H1 (cell line): Measurements from ENCODE around the gene USP3. TPM values are rescaled to one million over a fixed set of nuclear protein-coding genes. Genes with fewer than 3 reads are reported as not detected.

ENCODE experiments used
- ZNF274 ChIP-seq: IDR thresholded peaks from 2 replicates; pipeline ENCODE4 v1.7.0; 2012; ENCODE audit warnings: low read length, borderline replicate concordance; ENCODE audit errors: extremely low read depth
- polyA plus RNA-seq, 7 experiments: library from polyadenylated mRNA; depleted of rRNA in 3 of 7; stranded (reverse) in 5 of 7; unstranded in 2 of 7; fragments of >200 nt in 5 of 7; fragments of 200-250 nt in 2 of 7; gene quantifications; 1 replicate in 5 of 7; 2 replicates in 1 of 7; 4 replicates in 1 of 7; pipeline versions ENCODE4 v1.2.1 to v1.2.3, GENCODE V29; 2011 to 2013; ENCODE audit warnings: missing spikeins in 2 of 7, mixed read lengths in 2 of 7
- total RNA-seq: library from RNA; stranded (reverse); fragmentation: NEBNext Ultra II Directional; extraction: Animal tissue kit (Norgen Biotek cat#: 25700); gene quantifications from 2 replicates; pipeline ENCODE4 v1.2.1, GENCODE V29; 2021
- TF ChIP-seq, protein P1 (sequence below): fragments of 300-600 bp; sonication (generic); IDR thresholded peaks from 2 replicates; pipeline ENCODE4 v1.7.1; 2012; ENCODE audit warnings: low read length, moderate library complexity, mild to moderate bottlenecking, inconsistent platforms; ENCODE audit not compliant: insufficient replicate concordance

The USP3 gene
- total and polyA plus RNA-seq, 2 of the 8 experiments (the other 6 are each of a cell fraction or from before 2014, with no cell fraction given), result 15.5 to 16.2 TPM

DNA sequence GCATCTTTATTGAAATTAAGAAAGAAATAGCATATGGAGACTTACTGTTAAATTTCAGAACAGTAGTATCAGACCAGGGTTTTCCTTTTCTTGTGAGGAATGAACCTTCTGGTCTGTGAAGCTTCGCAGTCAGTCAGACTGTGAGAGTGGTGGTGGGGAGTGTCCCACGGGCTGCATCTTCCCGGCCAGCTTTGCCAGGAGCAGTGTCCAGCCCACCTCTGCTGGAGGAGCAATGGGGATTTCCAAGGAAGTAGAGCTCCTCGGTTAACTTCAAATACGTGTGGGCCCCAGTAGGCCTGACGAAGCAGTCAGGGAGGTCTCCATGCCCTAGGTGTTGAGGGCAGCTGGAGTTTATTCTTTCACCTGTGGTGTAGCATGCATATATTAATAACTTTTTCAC, 51.9 kb downstream of the USP3 start (continued):
- TF ChIP-seq, protein P1, sequence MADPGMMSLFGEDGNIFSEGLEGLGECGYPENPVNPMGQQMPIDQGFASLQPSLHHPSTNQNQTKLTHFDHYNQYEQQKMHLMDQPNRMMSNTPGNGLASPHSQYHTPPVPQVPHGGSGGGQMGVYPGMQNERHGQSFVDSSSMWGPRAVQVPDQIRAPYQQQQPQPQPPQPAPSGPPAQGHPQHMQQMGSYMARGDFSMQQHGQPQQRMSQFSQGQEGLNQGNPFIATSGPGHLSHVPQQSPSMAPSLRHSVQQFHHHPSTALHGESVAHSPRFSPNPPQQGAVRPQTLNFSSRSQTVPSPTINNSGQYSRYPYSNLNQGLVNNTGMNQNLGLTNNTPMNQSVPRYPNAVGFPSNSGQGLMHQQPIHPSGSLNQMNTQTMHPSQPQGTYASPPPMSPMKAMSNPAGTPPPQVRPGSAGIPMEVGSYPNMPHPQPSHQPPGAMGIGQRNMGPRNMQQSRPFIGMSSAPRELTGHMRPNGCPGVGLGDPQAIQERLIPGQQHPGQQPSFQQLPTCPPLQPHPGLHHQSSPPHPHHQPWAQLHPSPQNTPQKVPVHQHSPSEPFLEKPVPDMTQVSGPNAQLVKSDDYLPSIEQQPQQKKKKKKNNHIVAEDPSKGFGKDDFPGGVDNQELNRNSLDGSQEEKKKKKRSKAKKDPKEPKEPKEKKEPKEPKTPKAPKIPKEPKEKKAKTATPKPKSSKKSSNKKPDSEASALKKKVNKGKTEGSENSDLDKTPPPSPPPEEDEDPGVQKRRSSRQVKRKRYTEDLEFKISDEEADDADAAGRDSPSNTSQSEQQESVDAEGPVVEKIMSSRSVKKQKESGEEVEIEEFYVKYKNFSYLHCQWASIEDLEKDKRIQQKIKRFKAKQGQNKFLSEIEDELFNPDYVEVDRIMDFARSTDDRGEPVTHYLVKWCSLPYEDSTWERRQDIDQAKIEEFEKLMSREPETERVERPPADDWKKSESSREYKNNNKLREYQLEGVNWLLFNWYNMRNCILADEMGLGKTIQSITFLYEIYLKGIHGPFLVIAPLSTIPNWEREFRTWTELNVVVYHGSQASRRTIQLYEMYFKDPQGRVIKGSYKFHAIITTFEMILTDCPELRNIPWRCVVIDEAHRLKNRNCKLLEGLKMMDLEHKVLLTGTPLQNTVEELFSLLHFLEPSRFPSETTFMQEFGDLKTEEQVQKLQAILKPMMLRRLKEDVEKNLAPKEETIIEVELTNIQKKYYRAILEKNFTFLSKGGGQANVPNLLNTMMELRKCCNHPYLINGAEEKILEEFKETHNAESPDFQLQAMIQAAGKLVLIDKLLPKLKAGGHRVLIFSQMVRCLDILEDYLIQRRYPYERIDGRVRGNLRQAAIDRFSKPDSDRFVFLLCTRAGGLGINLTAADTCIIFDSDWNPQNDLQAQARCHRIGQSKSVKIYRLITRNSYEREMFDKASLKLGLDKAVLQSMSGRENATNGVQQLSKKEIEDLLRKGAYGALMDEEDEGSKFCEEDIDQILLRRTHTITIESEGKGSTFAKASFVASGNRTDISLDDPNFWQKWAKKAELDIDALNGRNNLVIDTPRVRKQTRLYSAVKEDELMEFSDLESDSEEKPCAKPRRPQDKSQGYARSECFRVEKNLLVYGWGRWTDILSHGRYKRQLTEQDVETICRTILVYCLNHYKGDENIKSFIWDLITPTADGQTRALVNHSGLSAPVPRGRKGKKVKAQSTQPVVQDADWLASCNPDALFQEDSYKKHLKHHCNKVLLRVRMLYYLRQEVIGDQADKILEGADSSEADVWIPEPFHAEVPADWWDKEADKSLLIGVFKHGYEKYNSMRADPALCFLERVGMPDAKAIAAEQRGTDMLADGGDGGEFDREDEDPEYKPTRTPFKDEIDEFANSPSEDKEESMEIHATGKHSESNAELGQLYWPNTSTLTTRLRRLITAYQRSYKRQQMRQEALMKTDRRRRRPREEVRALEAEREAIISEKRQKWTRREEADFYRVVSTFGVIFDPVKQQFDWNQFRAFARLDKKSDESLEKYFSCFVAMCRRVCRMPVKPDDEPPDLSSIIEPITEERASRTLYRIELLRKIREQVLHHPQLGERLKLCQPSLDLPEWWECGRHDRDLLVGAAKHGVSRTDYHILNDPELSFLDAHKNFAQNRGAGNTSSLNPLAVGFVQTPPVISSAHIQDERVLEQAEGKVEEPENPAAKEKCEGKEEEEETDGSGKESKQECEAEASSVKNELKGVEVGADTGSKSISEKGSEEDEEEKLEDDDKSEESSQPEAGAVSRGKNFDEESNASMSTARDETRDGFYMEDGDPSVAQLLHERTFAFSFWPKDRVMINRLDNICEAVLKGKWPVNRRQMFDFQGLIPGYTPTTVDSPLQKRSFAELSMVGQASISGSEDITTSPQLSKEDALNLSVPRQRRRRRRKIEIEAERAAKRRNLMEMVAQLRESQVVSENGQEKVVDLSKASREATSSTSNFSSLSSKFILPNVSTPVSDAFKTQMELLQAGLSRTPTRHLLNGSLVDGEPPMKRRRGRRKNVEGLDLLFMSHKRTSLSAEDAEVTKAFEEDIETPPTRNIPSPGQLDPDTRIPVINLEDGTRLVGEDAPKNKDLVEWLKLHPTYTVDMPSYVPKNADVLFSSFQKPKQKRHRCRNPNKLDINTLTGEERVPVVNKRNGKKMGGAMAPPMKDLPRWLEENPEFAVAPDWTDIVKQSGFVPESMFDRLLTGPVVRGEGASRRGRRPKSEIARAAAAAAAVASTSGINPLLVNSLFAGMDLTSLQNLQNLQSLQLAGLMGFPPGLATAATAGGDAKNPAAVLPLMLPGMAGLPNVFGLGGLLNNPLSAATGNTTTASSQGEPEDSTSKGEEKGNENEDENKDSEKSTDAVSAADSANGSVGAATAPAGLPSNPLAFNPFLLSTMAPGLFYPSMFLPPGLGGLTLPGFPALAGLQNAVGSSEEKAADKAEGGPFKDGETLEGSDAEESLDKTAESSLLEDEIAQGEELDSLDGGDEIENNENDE, result no peak
- TF ChIP-seq ZNF274, result no peak
